ENCODE data around the gene PWWP2B.

DNA sequence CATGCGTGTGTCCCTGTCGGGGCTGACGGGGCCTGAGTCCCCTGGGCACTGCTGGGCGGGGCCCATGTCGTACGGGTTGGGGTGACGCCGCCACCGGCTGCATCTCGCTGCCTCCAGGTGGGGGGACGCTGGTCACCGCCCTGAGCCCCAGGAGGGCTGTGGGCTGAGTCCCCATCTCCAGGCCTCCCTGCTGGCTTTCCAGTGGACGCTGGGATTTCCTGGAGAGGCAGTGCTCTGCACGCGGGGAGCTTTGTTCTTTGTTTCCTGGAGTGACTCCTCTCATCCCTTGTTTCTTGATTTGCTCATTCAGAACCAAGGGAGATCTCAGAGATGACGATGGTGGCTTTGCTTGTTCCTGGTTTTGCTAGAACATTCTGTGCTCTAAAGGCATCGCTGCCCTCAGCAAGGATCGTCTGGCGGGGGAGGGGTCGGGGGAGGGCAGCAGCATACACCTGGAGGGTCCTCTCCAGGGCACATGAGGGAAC, 21.0 kb downstream of the PWWP2B start:
- TF ChIP-seq, protein P1, sequence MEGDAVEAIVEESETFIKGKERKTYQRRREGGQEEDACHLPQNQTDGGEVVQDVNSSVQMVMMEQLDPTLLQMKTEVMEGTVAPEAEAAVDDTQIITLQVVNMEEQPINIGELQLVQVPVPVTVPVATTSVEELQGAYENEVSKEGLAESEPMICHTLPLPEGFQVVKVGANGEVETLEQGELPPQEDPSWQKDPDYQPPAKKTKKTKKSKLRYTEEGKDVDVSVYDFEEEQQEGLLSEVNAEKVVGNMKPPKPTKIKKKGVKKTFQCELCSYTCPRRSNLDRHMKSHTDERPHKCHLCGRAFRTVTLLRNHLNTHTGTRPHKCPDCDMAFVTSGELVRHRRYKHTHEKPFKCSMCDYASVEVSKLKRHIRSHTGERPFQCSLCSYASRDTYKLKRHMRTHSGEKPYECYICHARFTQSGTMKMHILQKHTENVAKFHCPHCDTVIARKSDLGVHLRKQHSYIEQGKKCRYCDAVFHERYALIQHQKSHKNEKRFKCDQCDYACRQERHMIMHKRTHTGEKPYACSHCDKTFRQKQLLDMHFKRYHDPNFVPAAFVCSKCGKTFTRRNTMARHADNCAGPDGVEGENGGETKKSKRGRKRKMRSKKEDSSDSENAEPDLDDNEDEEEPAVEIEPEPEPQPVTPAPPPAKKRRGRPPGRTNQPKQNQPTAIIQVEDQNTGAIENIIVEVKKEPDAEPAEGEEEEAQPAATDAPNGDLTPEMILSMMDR (conservative IDR thresholded peaks at IDR 0.05; ENCODE audit: low read depth in 2 of 2), result no peak
- no peak for TF ChIP-seq EZH2 (IDR thresholded peaks at IDR 0.05; ENCODE audit: low read depth, unreplicated experiment)
- no peak for TF ChIP-seq JUNB (IDR thresholded peaks at IDR 0.05; ENCODE audit: unreplicated experiment)
- no peak for TF ChIP-seq POLR2AphosphoS5 (IDR thresholded peaks at IDR 0.05; ENCODE audit: low read depth)
- TF ChIP-seq, protein P2, sequence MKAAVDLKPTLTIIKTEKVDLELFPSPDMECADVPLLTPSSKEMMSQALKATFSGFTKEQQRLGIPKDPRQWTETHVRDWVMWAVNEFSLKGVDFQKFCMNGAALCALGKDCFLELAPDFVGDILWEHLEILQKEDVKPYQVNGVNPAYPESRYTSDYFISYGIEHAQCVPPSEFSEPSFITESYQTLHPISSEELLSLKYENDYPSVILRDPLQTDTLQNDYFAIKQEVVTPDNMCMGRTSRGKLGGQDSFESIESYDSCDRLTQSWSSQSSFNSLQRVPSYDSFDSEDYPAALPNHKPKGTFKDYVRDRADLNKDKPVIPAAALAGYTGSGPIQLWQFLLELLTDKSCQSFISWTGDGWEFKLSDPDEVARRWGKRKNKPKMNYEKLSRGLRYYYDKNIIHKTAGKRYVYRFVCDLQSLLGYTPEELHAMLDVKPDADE (IDR thresholded peaks at IDR 0.05), result no peak
- no peak for TF ChIP-seq EZH2phosphoT487 (IDR thresholded peaks at IDR 0.05; ENCODE audit: unreplicated experiment)
- no peak for TF ChIP-seq REST (IDR thresholded peaks at IDR 0.05; ENCODE audit: unreplicated experiment)
- no peak for TF ChIP-seq CREB1 (CRISPR knock-in tag; IDR thresholded peaks at IDR 0.05; ENCODE audit: low read depth)
- no peak for TF ChIP-seq ZNF114 (CRISPR knock-in tag; IDR thresholded peaks at IDR 0.05)
- TF ChIP-seq ZNF462 (CRISPR knock-in tag; IDR thresholded peaks at IDR 0.05), result no peak
